HPDE6-E6E7 (cell line): ENCODE results near the gene NFYC.

Experiments used
- DNase-seq: peaks from one replicate; pipeline ENCODE4 v3.0.0; 2011; ENCODE audit warnings: missing footprints; ENCODE audit errors: extremely low spot score

NFYC gene

DNA sequence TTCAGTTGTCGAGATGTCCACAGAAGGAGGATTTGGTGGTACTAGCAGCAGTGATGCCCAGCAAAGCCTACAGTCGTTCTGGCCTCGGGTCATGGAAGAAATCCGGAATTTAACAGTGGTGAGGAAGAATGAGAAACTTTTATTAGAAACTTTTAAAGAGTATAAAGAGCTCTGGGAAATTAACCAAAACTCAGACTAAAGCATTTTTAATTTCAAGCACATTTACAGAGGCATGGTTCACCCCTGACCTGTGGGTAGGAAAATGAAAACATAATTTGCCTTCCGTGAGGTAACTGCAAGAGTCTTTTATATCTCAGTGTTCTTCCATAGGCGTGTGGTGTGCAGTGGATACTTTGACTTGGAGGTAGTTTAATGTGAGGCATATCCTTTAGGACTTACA, 47.3 kb downstream of the NFYC start:
- DNase-seq: no peak

- no peak for DNase-seq
Measured at GRCh38 chr1:40739455-40740008, 48.0 kb downstream of the NFYC start.

DNA sequence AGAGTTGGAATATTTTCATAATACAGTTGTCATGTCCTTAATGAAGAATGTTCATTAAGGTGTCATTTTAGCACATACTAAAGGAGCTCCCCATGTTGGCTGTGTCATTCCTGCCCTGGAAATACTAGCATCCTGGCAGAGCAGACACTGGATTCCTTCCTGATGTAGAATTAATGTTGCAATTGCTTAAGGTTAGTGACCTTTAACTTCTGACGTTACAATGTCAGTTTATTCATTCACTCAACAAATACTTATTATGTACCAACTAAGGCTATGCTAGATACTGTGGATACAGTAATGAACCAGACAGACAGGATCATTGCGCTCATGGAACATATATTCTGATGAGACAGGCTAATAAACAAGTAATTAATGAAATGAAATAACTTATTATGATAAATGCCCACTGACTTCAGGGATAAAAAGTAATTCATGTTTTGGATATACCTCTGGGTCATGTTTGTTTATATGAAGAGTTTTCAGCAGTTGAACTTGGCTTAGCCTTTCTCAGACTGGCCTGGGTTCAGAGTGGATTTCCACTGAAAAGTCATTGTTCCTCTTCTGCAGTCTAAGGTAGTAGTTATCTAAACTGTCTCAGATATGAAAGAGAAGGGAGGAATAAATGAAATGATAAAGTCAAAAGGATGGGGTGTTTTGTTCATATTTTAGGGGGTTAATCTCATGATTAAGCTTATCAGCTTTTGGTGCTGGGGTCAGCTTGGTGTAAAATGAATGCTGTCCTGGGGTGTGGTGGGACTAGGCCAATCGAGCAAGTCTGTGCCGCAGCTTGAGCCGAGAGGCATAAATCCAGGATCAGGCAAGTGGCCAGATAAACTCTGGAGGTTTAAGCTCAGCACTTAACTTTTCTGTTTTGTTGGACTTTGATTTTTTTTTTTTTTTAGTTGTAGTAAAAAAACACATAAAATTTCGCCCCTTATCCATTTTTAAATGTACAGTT, 48.8 kb downstream of the NFYC start:
- DNase-seq: no peak

DNA sequence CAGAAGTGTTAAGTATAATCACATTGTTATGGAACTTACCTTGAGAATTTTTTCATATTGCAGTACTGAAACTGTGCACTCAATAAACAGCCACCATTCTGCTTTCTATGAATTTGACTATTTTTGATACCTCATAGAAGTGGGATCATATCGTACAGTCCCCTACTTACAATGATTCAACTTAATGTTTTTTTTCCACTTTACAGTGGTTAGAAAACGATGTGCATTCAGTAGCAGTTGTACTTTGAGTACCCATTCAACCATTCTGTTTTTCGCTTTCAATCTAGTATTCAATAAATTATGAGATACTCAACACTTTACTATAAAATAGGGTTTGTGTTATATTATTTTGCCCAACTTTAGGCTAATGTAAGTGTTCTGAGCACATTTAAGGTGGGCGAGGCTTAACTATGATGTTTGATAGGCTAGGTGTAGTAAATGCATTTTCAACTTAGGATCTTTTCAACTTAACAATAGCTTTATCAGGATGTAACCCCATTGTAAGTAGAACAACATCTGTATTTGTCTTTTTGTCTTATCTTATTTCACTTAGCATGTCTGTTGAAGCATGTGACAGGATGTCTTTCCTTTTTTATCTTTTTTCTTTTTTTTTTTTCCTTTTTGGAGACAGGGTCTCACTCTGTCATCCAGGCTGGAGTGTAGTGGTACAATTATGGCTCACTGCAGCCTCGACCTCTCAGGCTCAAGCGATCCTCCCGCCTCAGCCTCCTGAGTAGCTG, 49.7 kb downstream of the NFYC start:
- DNase-seq: no peak

GRCh38 chr1:40742363-40743061, 51.0 kb downstream of the NFYC start:
- DNase-seq: no peak

DNA sequence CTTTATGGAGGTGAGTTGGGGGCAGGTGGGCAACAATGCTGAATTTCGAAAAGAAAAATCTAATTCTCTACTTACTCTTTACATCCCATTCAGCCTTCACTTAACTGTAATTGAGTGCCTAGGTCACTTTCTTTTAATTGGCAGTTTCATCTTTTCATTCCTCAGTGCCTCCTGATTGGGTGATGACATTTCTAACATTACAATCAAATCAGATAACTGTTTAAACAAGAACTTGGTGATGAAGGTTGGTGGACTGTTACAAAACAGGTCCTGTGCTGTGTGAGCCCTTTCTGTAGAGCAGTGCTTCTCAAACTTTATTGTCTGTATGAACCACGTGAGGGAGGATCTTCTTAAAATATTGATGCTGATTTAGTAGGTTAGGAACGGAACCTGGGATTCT, 51.9 kb downstream of the NFYC start:
- no peak for DNase-seq

DNA sequence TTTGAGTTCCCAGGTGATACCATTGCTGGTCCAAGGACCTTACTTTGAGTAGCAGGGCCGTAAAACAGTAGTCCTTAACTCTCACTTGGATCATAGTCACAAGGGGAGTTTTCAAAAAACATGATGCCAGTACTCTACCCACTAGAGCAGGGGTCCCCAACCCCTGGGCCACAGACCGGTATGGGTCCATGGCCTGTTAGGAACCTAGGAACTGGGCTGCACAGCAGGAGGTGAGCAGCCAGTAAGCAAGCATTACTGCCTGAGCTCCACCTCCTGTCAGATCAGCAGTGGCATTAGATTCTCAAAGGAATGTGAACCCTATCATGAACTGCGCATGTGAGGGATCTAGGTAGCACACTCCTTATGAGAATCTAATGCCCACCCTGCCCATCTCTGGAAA, 52.4 kb downstream of the NFYC start:
- DNase-seq: no peak

DNA sequence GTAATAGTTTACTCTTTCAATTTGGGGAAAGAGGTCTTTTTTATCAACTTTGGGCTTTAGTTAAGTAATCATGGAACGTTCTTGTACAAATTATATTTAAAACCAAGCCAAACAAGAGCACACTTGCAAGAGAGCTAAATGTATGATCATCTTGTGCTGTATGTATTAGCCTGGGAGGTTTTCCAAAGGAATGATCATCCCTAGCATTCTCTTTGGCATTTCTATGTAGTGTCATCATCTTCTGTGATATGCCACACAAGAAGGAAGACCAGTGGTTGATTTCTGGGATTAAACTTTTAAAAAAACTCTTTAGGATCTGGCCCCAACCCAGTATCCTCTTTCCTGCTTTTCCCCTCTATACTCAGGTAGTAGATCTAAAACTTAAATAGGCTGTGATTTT, 53.7 kb downstream of the NFYC start:
- no peak for DNase-seq

DNA sequence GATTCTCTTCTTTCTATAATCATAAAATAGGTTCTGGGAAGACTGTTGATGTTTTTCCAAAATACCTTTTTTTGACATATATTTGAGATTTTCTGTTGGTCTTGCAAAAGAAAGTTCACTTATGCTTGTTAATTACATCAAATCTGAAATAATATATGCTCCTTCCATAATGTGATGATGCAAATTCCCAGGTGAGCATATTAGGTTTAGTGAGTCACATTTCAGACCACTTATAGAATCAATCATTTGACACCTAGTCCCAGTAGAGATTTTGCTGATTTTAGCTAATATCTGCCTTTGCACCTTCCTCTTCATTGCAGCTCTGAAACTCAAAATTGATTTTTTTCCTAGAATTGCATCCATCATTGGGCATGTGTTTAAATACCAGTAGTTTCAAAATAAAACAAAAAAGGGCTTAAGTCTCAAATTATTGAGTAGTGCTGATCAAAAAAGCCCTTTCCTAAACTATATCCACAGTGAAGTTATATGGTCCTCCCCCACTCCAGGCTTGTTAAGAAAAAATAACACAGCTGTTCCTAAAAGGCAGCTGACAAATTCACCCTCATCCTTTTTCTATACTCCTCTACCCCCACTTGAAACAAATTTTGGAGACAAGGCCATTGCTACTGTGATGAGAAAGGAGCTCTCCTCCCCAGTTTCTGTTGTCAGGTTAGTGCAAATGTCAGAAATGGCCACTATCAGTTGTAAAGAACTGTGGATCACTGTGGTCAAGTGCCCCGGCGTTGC, 55.0 kb downstream of the NFYC start:
- DNase-seq: no peak

DNA sequence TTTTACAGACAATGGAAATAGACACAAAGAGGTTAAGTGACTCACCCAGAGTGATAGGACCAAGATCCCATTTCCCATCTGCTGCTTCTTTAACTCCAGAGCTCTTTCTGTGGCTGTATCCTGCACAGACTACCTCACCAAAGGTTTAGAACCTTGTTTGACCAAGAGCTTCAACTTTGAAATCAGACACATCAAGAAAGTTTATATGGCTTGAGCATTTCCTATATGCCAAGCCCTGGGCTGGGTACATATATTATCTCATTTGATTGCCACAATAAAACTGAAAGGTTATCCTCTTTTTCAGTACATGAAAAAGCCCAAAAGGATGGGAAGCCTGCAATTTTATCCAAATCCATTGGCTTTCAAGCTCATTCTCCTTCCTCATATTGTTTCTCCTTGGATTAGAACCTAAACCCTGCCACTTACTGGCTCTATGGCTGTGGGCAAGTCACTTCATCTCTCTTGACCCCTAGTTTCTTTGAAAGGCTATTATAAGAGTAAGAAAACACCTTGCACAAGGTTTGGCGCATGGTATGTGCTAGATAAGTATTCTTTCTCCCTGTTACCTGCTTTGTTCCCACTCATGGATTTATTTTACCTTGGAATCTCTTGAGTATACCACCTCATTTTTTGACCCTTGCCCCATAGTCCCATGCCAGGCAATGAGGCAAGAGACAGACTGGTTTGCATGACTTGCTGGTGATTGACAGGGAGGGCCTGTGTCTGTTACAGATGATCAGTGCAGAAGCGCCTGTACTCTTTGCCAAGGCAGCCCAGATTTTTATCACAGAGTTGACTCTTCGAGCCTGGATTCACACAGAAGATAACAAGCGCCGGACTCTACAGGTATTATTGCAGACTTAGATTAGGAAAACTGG, 57.6 kb downstream of the NFYC start:
- no peak for DNase-seq

DNA sequence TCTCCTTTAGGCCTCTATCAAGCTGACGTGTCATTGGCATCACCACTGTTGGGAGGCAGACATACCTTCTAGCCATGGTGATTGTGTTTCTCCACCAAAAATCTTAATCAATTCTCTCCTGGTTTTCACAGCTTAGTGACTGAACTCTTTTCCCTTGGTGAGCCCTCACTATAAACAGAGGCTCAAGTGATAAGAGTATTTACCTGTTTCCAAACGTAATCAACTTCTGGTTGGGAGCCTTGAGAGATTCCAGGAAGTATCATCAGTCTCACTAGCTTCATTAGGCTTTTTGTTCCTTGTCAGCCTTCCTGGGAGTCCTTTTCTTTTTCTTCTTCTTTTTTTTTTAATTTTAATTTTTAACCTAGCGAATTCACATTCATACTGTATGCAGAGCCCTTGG, 58.3 kb downstream of the NFYC start:
- no peak for DNase-seq

DNA sequence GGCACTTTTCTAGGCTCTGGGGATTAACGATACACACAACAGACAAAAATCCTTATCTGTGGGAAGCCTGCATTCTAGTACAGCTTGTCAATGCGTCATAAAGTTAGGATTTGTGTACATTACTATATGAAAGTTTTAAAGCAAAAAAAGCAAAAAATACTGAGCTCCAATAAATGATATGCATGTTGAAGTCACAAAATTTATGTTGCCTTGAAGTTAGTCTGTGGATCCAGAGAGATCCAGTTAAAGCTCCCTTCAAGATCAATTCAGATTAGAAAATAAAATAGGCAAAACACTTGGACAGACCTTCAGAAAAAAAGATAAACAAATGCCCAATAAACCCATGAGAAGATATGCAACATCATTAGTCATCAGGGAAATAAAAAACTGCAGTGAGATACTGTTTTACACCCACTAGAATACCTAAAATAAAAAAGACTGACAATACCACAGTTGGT, 59.0 kb downstream of the NFYC start:
- no peak for DNase-seq

- no peak for DNase-seq
Measured at GRCh38 chr1:40751802-40752201, 60.3 kb downstream of the NFYC start.

DNA sequence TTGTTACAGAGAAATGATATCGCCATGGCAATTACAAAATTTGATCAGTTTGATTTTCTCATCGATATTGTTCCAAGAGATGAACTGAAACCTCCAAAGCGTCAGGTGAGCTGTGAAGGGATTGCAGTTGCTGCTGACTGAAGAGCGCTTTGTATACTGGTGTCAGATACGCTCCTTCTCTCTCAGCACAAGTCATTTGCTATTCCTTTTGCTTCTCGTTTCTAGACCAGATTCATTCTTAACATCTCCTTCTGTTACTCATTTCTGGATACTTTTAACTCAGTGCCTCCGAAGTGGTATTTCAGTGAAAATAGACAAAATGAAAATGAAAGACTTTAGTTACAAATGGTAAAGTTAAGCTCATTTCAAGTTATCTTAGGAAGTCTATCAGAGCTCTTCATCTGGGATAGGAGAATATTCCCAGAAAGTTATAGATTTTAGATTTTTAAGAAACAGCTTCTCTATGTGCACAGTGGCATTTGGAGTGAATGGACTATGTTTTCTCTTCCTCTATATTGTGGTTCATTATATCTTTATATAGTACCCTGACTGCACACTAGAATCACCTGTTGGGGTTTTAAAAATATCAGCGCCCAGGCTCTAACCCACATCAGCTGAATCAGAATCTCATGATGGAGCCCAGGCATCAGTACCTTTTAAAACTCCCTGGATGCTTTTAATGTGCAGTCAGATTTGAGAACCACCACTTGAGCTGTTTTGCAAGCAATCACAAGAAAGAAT, 61.8 kb downstream of the NFYC start:
- DNase-seq: no peak

DNA sequence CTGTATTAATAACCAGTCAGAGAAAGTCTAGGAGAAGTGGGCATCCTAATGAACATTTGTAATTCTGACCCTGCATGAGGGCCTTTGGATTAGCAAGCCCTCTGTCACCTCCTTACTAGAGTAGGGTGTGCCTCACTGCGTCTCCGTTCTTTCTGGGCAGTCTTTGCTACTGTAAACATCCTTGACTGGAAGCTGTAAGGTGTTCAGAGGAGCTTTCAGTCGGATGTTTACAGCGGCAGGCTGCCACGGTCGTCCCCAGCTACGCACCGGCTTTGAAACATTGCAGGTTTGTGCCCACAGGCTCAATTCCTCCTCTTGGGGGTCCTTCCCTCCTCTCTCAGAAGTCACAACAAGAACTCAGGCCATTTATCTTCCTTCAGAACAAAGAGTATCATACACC, 62.7 kb downstream of the NFYC start:
- DNase-seq: no peak

DNA sequence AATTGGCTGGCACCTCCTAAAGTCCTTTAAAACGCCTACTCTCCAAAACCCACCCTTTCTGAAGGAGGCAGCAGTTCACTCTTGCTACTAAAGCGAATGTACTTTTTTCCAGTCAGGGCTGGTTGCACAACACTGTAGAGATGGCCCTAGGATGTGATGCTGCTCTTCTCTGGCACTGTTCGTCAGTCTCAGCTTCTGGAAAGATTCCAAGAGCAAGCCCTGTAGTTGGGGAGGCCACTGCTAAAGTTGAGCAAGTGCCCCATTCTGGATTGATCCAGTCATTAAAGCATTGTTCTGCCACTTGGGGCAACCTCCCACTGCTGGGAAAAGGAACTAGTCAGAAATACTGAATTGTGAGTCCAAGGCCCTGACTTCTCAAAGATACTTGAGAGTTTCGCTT, 63.6 kb downstream of the NFYC start:
- no peak for DNase-seq

DNA sequence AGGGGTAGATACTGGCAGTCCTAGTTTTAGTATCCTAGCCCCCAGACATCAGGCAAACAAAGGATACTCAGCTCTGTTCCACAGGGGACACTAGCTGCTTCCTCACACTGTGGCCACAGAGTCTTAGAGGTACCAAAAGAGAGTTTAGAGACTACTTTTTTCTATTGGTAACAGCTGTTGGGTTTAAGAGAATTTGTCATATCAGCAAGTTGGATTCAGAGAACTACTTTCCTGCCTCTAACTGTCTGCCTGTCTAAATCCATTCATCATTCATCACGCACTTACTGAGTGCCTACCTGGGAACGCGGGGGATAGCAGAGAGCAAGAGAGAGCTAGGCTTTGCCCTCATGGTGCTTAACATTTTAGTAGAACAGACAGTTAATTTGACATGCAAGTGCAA, 65.0 kb downstream of the NFYC start:
- DNase-seq: no peak

GRCh38 chr1:40757084-40757483, 65.6 kb downstream of the NFYC start:
- DNase-seq: no peak

GRCh38 chr1:40758004-40758403, 66.5 kb downstream of the NFYC start:
- DNase-seq: no peak
